ENCODE results near the gene ARID3C. TPM values are rescaled to one million over a fixed set of nuclear protein-coding genes. Genes with fewer than 3 reads are reported as not detected.

Gene ARID3C
- total and polyA plus RNA-seq, 10 of the 15 experiments (the other 5 are each of a cell fraction or from before 2014, with no cell fraction given) = not detected

- TF ChIP-seq RAD51 (IDR thresholded peaks at IDR 0.05) (no peak), SMAD5 (IDR thresholded peaks at IDR 0.05; ENCODE audit: low read depth) (no peak), CREB1 (IDR thresholded peaks at IDR 0.05; ENCODE audit: low read depth) (no peak)
These were observed 45.6 kb upstream of the ARID3C start (continued) for GRCh38 chr9:34674440-34674839.

GRCh38 chr9:34671307-34671706, 42.4 kb upstream of the ARID3C start:
- TF ChIP-seq MTA2 (IDR thresholded peaks at IDR 0.05; ENCODE audit: low read depth) (no peak), KLF5 (IDR thresholded peaks at IDR 0.05; ENCODE audit: partially characterized antibody) (no peak), KDM1A (IDR thresholded peaks at IDR 0.05; ENCODE audit: borderline replicate concordance) (no peak), PBX3 (IDR thresholded peaks at IDR 0.05; ENCODE audit: insufficient replicate concordance, low read depth, low read length) (no peak), CHD2 (IDR thresholded peaks at IDR 0.05; ENCODE audit: borderline replicate concordance, low read depth, low read length) (no peak), EZH2 (IDR thresholded peaks at IDR 0.05; ENCODE audit: borderline replicate concordance, control insufficient read depth, low read depth, low read length) (no peak), DPF2 (IDR thresholded peaks at IDR 0.05) (no peak), SMAD5 (IDR thresholded peaks at IDR 0.05; ENCODE audit: low read depth) (no peak), MYC (IDR thresholded peaks at IDR 0.05; ENCODE audit: insufficient read depth, insufficient read length, insufficient replicate concordance, low read length, severe bottlenecking) (no peak), BMI1 (IDR thresholded peaks at IDR 0.05; ENCODE audit: borderline replicate concordance) (no peak), USF2 (IDR thresholded peaks at IDR 0.05; ENCODE audit: borderline replicate concordance, low read depth, low read length) (no peak), SP1 (IDR thresholded peaks at IDR 0.05; ENCODE audit: low read depth, low read length) (no peak), E4F1 (IDR thresholded peaks at IDR 0.05; ENCODE audit: borderline replicate concordance, partially characterized antibody) (no peak), POU2F2 (IDR thresholded peaks at IDR 0.05; ENCODE audit: borderline replicate concordance, low read depth, low read length) (no peak), MEF2A (IDR thresholded peaks at IDR 0.05; ENCODE audit: insufficient read depth, low read depth, low read length) (no peak)
- Histone ChIP-seq H3K4me3 (no peak overlapping the region), H3K9me3 (replicated peaks; ENCODE audit: control insufficient read depth, insufficient read depth, low read length) (no peaks in the 10 kb centered on the region; the same call in 2 of the 3 replicates), H4K20me1 (ENCODE audit: control insufficient read depth, insufficient read depth) (no peaks in the 10 kb centered on the region), H3K9ac (ENCODE audit: control insufficient read depth, insufficient read depth, low read length) (no peak overlapping the region), H3K27me3 (replicated peaks in 1 of 2; ENCODE audit: control insufficient read depth in 2 of 2, insufficient read depth in 2 of 2, low read length in 1 of 2) (no peaks in the 10 kb centered on the region), H3K4me2 (ENCODE audit: control insufficient read depth, insufficient read depth) (no peak overlapping the region), H3K79me2 (ENCODE audit: control insufficient read depth, insufficient read depth, low read length) (no peaks in the 10 kb centered on the region), H3K4me1 (ENCODE audit: control insufficient read depth, insufficient read depth, low read length) (no peaks in the 10 kb centered on the region), H2AFZ (ENCODE audit: control insufficient read depth, low read depth, low read length) (no peak overlapping the region), H3K27ac (ENCODE audit: control insufficient read depth, insufficient read depth) (no peak overlapping the region), H3K36me3 (ENCODE audit: control insufficient read depth in 2 of 2, insufficient read depth in 2 of 2, low read length in 1 of 2) (no peaks in the 10 kb centered on the region)
- no TSS peak for BruUV-seq (replicated peaks)
- no peak for FAIRE-seq
- 58% methylated on average over 1 of the region's 1 CpG for WGBS (ENCODE audit: insufficient coverage, insufficient replicate concordance, low lambda C conversion rate, missing lambda C conversion rate)
- SMC1A ChIA-PET (ENCODE audit: uncharacterized antibody, unreplicated experiment) = no interaction called here
- in situ Hi-C loops (cut with MboI) = no loop called here
- CTCF ChIA-PET = no interaction called here
- POLR2A ChIA-PET = no interaction called here
- RAD21 ChIA-PET (ENCODE audit: unreplicated experiment) = no interaction called here
- intact Hi-C loops (cut with micrococcal nuclease; ENCODE audit: unreplicated experiment) = no loop called here
- DNase-seq (ENCODE audit: low read depth, low spot score) = no peak
- no peak for ATAC-seq
